ENCODE measurements around the gene CRTC3.
A peak's percentile ranks its signal among the peaks of the same experiment; 100 is the strongest.
"Not testable (repeated sequence)": the region's sequence is repeated elsewhere in the genome, so short reads cannot be mapped to it uniquely, and the experiment has no call there.

The CRTC3 gene

GRCh38 chr15:90683371-90683770, 153.6 kb downstream of the CRTC3 start:
- no peak for DNase-seq

GRCh38 chr15:90683876-90684275, 154.2 kb downstream of the CRTC3 start:
- DNase-seq = no peak

- DNase-seq = no peak
Measured at GRCh38 chr15:90684281-90684680, 154.6 kb downstream of the CRTC3 start.

- DNase-seq = peak; percentile 69
Measured at GRCh38 chr15:90685591-90686434, 156.1 kb downstream of the CRTC3 start.

- peak; percentile 46 for DNase-seq
Measured at GRCh38 chr15:90686435-90687218, 156.9 kb downstream of the CRTC3 start.

- not testable (repeated sequence) for DNase-seq
Measured at GRCh38 chr15:90689326-90689961, 159.7 kb downstream of the CRTC3 start.

- DNase-seq = no peak
Measured at GRCh38 chr15:90690585-90690984, 160.9 kb downstream of the CRTC3 start.

GRCh38 chr15:90691369-90691768, 161.6 kb downstream of the CRTC3 start:
- DNase-seq = no peak

- DNase-seq = no peak
Measured at GRCh38 chr15:90691982-90692773, 162.5 kb downstream of the CRTC3 start.
